Ovary (tissue), 9 donors: ENCODE results near the gene PLEKHG4B. TPM values are rescaled to one million over a fixed set of nuclear protein-coding genes. Genes with fewer than 3 reads are reported as not detected.

Source experiments
- DNase-seq, 5 donors: peaks; one replicate each; pipeline ENCODE4 v3.0.0-alpha.2; 2019 to 2020
- H3K27ac ChIP-seq, 2 donors: fragments of 200-600 bp; one replicate each; pipeline versions ENCODE4 v1.5.1 to v1.8.0; 2019 to 2022
- H3K27me3 ChIP-seq: fragments of 200-600 bp; one replicate; pipeline ENCODE4 v1.8.0; 2022
- H3K36me3 ChIP-seq: fragments of 200-600 bp; sonication (generic); one replicate; pipeline ENCODE4 v1.5.1; 2019
- H3K4me1 ChIP-seq: one replicate; pipeline ENCODE4 v1.8.1; 2013; ENCODE audit warnings: mild to moderate bottlenecking, moderate library complexity; ENCODE audit not compliant: insufficient read depth
- H3K4me3 ChIP-seq: fragments of 200-600 bp; sonication (generic); one replicate; pipeline ENCODE4 v1.5.1; 2017
- H3K9me3 ChIP-seq, 2 donors: fragments of 200-600 bp in 1 of 2; sonication (generic) in 1 of 2; one replicate each; pipeline versions ENCODE4 v1.5.1 to v1.8.1; 2013 to 2019; ENCODE audit warnings: mild to moderate bottlenecking in 1 of 2, moderate library complexity in 1 of 2
- CTCF ChIP-seq, 3 donors: fragments of 450-650 bp in 2 of 3; fragments of 200-600 bp in 1 of 3; IDR thresholded peaks; one replicate each; pipeline versions ENCODE4 v1.5.1 to v1.8.0; 2016 to 2022; ENCODE audit warnings: antibody characterized with exemption in 3 of 3, mild to moderate bottlenecking in 1 of 3
- EP300 ChIP-seq: sonication (generic); formaldehyde crosslinking; IDR thresholded peaks from one replicate; pipeline ENCODE4 v1.6.1; 2017; ENCODE audit warnings: antibody characterized with exemption
- POLR2A ChIP-seq: fragments of 450-650 bp; IDR thresholded peaks from one replicate; pipeline ENCODE4 v1.6.1; 2017; ENCODE audit warnings: antibody characterized with exemption, mild to moderate bottlenecking, moderate library complexity
- WGBS, 3 donors: extraction: QIAGEN DNeasy Blood & Tissue Kit in 1 of 3; methylation state at CpG; one replicate each; pipeline versions ENCODE4 v1.1.5 to v1.1.7; 2013 to 2017; 5-methylcytosine and 5-hydroxymethylcytosine counted together
- intact Hi-C, 4 donors: fragments of 100-400 bp; cut with DNase I; formaldehyde crosslinking; loops; one replicate each; pipeline versions ENCODE4 v1.11.0 to v1.15.1; 2022 to 2023
- polyA plus RNA-seq, 2 donors: library from polyadenylated mRNA; stranded (reverse); fragments of 200-250 nt in 1 of 2; fragments of 350-450 nt in 1 of 2; fragmentation: Illumina TruSeq in 1 of 2; extraction: RNeasy Lipid Tissue Mini Kit (QIAGEN cat#74804) in 1 of 2; gene quantifications; one replicate each; pipeline ENCODE4 v1.2.3, GENCODE V29; 2013 to 2014
- total RNA-seq, 7 donors: library from RNA; depleted of rRNA in 2 of 7; stranded (reverse); fragments of >200 nt in 2 of 7; fragmentation: NEBNext Ultra II Directional in 3 of 7; extraction: Animal tissue kit (Norgen Biotek cat#: 25700) in 3 of 7; gene quantifications; one replicate each; pipeline versions ENCODE4 v1.1.0 to v1.2.4, GENCODE V29; 2016 to 2023
- donor health status: DM: no; HTN: no; CAD: no; lungs with moderate emphysema.
- donor health status: DM: no; HTN: no; CAD: no.
- donor health status: Bipolar disorder and iron deficiency.
- donor health status: DM: yes; HTN: yes; CAD: no.
- donor health status: DM: no; HTN: no; CAD: no.
- donor health status: DM: yes; HTN: yes; CAD: no.

The PLEKHG4B gene
- total and polyA plus RNA-seq, 9 donors: 0.47 to 4.0 (median 1.8) TPM

- no peak overlapping the region for H3K27ac ChIP-seq
- TF ChIP-seq POLR2A (no peak), EP300 (no peak), CTCF (IDR thresholded peaks at IDR 0.05) (no peak)
- H3K4me3 ChIP-seq: no peak overlapping the region
- no peaks in the 10 kb centered on the region for H3K9me3 ChIP-seq
- WGBS, 3 donors: 89 to 93% (median 90%) methylated on average over 25 to 27 of the region's 27 CpGs
- intact Hi-C loops: no loop called here
- H3K36me3 ChIP-seq: no peaks in the 10 kb centered on the region
- no peaks in the 10 kb centered on the region for H3K27me3 ChIP-seq
- H3K4me1 ChIP-seq: peaks cover 16% of the 10 kb centered on the region
- peak in 3 of 5 donors; percentile 13 to 31 (median 29) for DNase-seq
Measured at GRCh38 chr5:166441-167372, 74.7 kb downstream of the PLEKHG4B start.

- H3K27me3 ChIP-seq: no peaks in the 10 kb centered on the region
- H3K36me3 ChIP-seq: no peaks in the 10 kb centered on the region
- H3K27ac ChIP-seq: peak overlapping the region in 1 of 2 donors; percentile 6
- WGBS, 3 donors: 84 to 95% (median 91%) methylated on average over 6 to 7 of the region's 7 CpGs
- DNase-seq: peak in 3 of 5 donors; percentile 24 to 34 (median 30)
- H3K4me1 ChIP-seq: peaks cover 19% of the 10 kb centered on the region
- TF ChIP-seq EP300: no peak
- TF ChIP-seq POLR2A: no peak
- no peak for TF ChIP-seq CTCF (IDR thresholded peaks at IDR 0.05)
- H3K4me3 ChIP-seq: no peak overlapping the region
- H3K9me3 ChIP-seq: no peaks in the 10 kb centered on the region
- intact Hi-C loops: no loop called here
Measured at GRCh38 chr5:167511-167910, 75.5 kb downstream of the PLEKHG4B start.

- 55 to 64% (median 59%) methylated on average over 18 of the region's 18 CpGs for WGBS, 3 donors
- TF ChIP-seq POLR2A: no peak
- no peak for TF ChIP-seq EP300
- no peak for TF ChIP-seq CTCF (IDR thresholded peaks at IDR 0.05)
- Histone ChIP-seq H3K4me3 (no peak overlapping the region), H3K27me3 (no peaks in the 10 kb centered on the region), H3K4me1 (peaks cover 19% of the 10 kb centered on the region), H3K27ac (peak overlapping the region in 1 of 2 donors; percentile 6), H3K36me3 (no peaks in the 10 kb centered on the region), H3K9me3 (no peaks in the 10 kb centered on the region)
- DNase-seq: peak; percentile 51 to 65 (median 56)
- intact Hi-C loops: no loop called here
Measured at GRCh38 chr5:167982-168660, 76.2 kb downstream of the PLEKHG4B start.

GRCh38 chr5:169071-169727 lies 77.2 kb downstream of the PLEKHG4B start:
- Histone ChIP-seq H3K27me3 (no peaks in the 10 kb centered on the region), H3K4me3 (no peak overlapping the region), H3K27ac (peak overlapping the region in 1 of 2 donors; percentile 89), H3K36me3 (no peaks in the 10 kb centered on the region), H3K4me1 (peaks cover 19% of the 10 kb centered on the region), H3K9me3 (no peaks in the 10 kb centered on the region)
- TF ChIP-seq CTCF (IDR thresholded peaks at IDR 0.05): no peak
- TF ChIP-seq EP300: no peak
- no peak for TF ChIP-seq POLR2A
- DNase-seq: peak; percentile 70 to 90 (median 85)
- 51 to 58% (median 54%) methylated on average over 32 of the region's 32 CpGs for WGBS, 3 donors
- intact Hi-C loops: no loop called here
